Erythroblast (primary cell): Measurements from ENCODE around the gene KRTAP4-16.

Experiments used
- GATA1 ChIP-seq: IDR thresholded peaks from 2 replicates; pipeline ENCODE4 v1.6.1; 2011; ENCODE audit warnings: low read depth, mild to moderate bottlenecking, control low read depth, low read length, moderate library complexity
- POLR2A ChIP-seq: IDR thresholded peaks from 2 replicates; pipeline ENCODE4 v1.6.1; 2011; ENCODE audit warnings: mild to moderate bottlenecking, low read length

- TF ChIP-seq POLR2A: no peak
- TF ChIP-seq GATA1: no peak
Observed at GRCh38 chr17:41125064-41125463, 23.1 kb upstream of the KRTAP4-16 start.
